Activated T-cell treated with anti-CD3 and anti-CD28 coated beads, Interleukin-2, amount 50 U/mL, for 72 hours (primary cell): Measurements from ENCODE around the gene NHSL1. TPM values are rescaled to one million over a fixed set of nuclear protein-coding genes. Genes with fewer than 3 reads are reported as not detected.

ENCODE experiments used
- ATAC-seq, 2 donors: fragments of 150-1000 bp; cut with Tn5 transposase; replicated peaks in 1 of 2; 2 replicates each; pipeline ENCODE4 v1.10.0; 2021; ENCODE audit warnings: moderate library complexity in 2 of 2, mild to moderate bottlenecking in 1 of 2
- DNase-seq, 2 donors: peaks; one replicate each; pipeline ENCODE4 v3.0.0; 2021 to 2022; ENCODE audit warnings: mixed read lengths in 1 of 2
- H3K27ac Mint-ChIP-seq: one replicate; pipeline ENCODE4 v1.8.0; 2022; ENCODE audit warnings: mild to moderate bottlenecking, moderate library complexity, mixed read lengths
- H3K27me3 Mint-ChIP-seq: one replicate; pipeline ENCODE4 v1.8.0; 2022; ENCODE audit warnings: low read depth, mixed read lengths
- H3K36me3 Mint-ChIP-seq, 2 donors: one replicate each; pipeline ENCODE4 v1.8.0; 2022; ENCODE audit warnings: mixed read lengths in 2 of 2, mild to moderate bottlenecking in 1 of 2; ENCODE audit not compliant: insufficient read depth in 2 of 2
- H3K4me1 Mint-ChIP-seq: one replicate; pipeline ENCODE4 v1.8.0; 2022; ENCODE audit warnings: low read depth, mixed read lengths
- H3K4me3 Mint-ChIP-seq, 2 donors: one replicate each; pipeline ENCODE4 v1.8.0; 2022; ENCODE audit warnings: mild to moderate bottlenecking in 2 of 2, mixed read lengths in 2 of 2, moderate library complexity in 2 of 2
- H3K9me3 Mint-ChIP-seq, 2 donors: one replicate each; pipeline ENCODE4 v1.8.0; 2022; ENCODE audit warnings: mixed read lengths in 2 of 2
- total RNA-seq, 2 donors: library from RNA; stranded (reverse); gene quantifications; one replicate each; pipeline ENCODE4 v1.2.3, GENCODE V29; 2022

NHSL1 gene
- total RNA-seq, 2 donors from 2014 or later: 1.2 to 1.6 TPM

DNA sequence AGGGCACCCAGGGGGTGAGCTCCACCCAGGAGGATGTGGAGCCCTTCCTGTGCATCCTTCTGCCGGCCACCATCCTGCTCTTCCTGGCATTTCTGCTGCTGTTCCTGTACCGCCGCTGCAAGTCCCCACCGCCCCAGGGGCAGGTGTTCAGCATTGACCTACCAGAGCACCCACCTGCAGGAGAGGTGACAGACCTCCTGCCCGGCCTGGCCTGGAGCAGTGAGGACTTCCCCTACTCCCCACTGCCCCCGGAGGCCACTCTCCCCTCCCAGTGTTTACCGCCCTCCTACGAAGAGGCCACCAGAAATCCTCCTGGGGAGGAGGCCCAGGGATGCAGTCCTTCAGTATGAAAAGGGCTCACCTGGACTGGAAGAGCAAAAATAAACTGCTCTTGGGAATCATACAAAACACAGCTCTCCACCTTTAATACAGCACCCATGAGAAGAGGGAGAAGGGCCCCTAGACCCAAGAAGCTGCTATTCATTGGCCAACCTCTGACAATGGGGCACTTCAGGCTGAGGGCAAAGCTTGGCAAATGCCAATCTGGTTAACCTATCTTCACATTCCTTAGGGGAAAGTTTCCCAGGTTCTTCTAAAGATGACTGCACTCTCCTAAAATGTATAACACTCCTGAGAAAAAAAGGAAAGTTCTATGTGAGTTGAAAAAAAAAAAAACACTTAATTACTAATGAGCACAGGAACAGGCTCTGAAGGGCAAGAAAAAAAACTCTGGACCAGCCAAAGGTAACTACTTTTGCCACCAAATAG, 116.6 kb downstream of the NHSL1 start:
- H3K27ac Mint-ChIP-seq: no peak overlapping the region
- no peaks in the 10 kb centered on the region for H3K27me3 Mint-ChIP-seq
- no peak overlapping the region for H3K4me3 Mint-ChIP-seq
- no peaks in the 10 kb centered on the region for H3K36me3 Mint-ChIP-seq
- no peak for ATAC-seq
- DNase-seq: no peak
- no peaks in the 10 kb centered on the region for H3K9me3 Mint-ChIP-seq
- no peaks in the 10 kb centered on the region for H3K4me1 Mint-ChIP-seq

DNA sequence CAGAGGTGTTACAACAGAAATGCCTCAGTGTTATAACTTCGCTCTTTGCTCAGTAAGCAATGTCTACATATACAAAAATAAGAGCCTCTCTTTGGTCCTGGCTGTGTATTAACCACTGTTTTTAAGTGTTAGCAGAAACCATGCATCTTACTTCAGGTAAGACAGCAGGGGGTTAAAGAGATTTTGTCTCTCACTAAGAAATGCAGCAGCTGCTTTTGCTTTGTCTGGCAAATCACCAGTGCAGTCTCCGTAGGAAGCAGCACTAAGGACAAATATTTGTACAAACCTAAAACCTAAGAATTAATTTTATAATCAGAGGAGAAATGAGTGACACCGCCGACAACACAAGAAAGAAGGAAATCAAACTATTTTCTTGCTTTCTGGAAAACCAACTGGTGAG, 120.8 kb downstream of the NHSL1 start:
- Mint-ChIP-seq H3K27me3 (no peaks in the 10 kb centered on the region), H3K27ac (no peak overlapping the region), H3K9me3 (no peaks in the 10 kb centered on the region), H3K4me1 (no peaks in the 10 kb centered on the region), H3K4me3 (no peak overlapping the region), H3K36me3 (no peaks in the 10 kb centered on the region)
- DNase-seq (no peak), ATAC-seq (no peak)

- Mint-ChIP-seq H3K36me3 (no peaks in the 10 kb centered on the region), H3K27me3 (no peaks in the 10 kb centered on the region), H3K4me1 (no peaks in the 10 kb centered on the region), H3K27ac (no peak within 1 kb of the TSS), H3K4me3 (no peak within 1 kb of the TSS), H3K9me3 (no peaks in the 10 kb centered on the region)
- no peak for DNase-seq
- no peak for ATAC-seq
Observed at GRCh38 chr6:138377844-138378243, 121.5 kb downstream of the NHSL1 start, which contains the start of gene SMIM28. SMIM28 (plus strand) TSS chr6:138377905; CDS start chr6:138378073, 168 bp downstream.

- DNase-seq (no peak), ATAC-seq (no peak)
- Mint-ChIP-seq H3K4me1 (no peaks in the 10 kb centered on the region), H3K27me3 (no peaks in the 10 kb centered on the region), H3K36me3 (no peaks in the 10 kb centered on the region), H3K4me3 (no peak overlapping the region), H3K9me3 (no peaks in the 10 kb centered on the region), H3K27ac (no peak overlapping the region)
Observed at GRCh38 chr6:138377042-138377441, 122.3 kb downstream of the NHSL1 start.

DNA sequence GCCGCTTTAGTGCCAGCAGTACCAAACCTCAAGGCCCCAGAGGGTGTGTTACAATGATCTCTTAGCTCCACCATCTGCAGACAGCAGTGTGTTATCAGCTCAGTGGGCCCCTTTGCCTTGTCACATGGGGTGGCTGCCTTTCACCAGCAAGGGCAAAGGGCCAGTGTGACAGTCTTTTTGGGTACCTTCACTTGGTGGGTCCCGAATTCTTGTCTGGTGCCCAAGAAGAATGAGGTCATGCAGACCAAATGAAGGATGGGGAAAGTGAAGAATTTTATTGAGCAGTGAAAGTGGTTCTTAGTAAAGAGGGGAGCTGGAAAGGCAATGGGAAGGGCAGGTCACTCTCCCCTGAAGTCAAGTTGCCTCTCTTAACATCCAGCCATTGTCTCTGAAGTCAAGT, 124.5 kb downstream of the NHSL1 start:
- Mint-ChIP-seq H3K9me3 (no peaks in the 10 kb centered on the region), H3K27ac (no peak overlapping the region), H3K4me1 (no peaks in the 10 kb centered on the region)

GRCh38 chr6:138374230-138374629, 125.1 kb downstream of the NHSL1 start:
- H3K36me3 Mint-ChIP-seq: no peaks in the 10 kb centered on the region
- H3K9me3 Mint-ChIP-seq: no peaks in the 10 kb centered on the region
- no peak overlapping the region for H3K4me3 Mint-ChIP-seq
- H3K27ac Mint-ChIP-seq: no peak overlapping the region
- no peaks in the 10 kb centered on the region for H3K4me1 Mint-ChIP-seq
- H3K27me3 Mint-ChIP-seq: no peaks in the 10 kb centered on the region
- ATAC-seq (no peak), DNase-seq (no peak)

More for the DNA sequence above, 124.5 kb downstream of the NHSL1 start:
- no peak for ATAC-seq
- Mint-ChIP-seq H3K4me3 (no peak overlapping the region), H3K27me3 (no peaks in the 10 kb centered on the region), H3K36me3 (no peaks in the 10 kb centered on the region)
- DNase-seq: no peak

DNA sequence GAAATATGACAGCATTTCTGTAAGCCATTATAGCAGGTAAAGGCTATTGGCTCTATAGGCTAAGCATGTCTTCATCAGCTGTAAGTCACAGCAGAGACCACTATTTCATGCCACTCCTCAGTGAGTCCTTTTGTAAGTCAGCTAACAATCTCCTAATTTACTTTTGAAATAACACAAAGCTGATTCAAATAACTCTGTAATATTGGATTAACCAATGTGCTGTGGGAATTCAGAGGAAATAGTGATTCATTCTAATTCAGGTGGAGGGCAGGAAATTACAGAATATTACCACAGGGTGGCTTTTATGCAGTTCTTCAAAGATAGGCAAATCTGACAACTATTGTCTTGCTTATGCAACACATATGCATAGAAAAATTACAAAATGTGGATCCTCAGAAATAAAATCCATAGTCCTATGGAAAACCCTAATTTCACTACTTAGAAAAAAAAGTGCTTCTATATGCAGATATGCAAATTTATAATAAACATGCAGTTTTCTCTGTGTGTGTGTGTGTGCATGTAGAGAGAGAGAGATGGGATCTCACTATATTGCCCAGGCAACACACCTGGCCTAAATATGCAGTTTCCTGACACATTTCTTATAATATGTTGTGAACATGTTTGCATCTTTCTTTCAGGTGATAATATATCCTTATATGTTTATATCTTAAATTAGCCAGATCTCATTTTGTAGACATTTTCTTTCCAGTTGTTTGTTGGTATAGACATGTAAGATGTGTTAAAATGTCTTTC, 126.4 kb downstream of the NHSL1 start:
- ATAC-seq (peak in 1 of 2 donors; percentile 30), DNase-seq (no peak)
- Mint-ChIP-seq H3K27ac (no peak overlapping the region), H3K36me3 (no peaks in the 10 kb centered on the region), H3K4me1 (no peaks in the 10 kb centered on the region), H3K9me3 (no peaks in the 10 kb centered on the region), H3K27me3 (peaks cover under 1% of the 10 kb centered on the region), H3K4me3 (no peak overlapping the region)

Other genes starting within 250 kb of the NHSL1 start
- gene SMIM28, start 121.6 kb downstream of the NHSL1 start, total RNA-seq: not detected
- gene HEBP2, start 95.3 kb downstream of the NHSL1 start, total RNA-seq: 10 to 100 TPM; 36.5 to 41.1 TPM